Stimulated activated CD4-positive, alpha-beta T cell treated with anti-CD3 and anti-CD28 coated beads, Interleukin-12 subunit alpha, Interleukin-12 subunit beta, amount 100 ng/mL, for 48 hours (primary cell): ENCODE data around the gene LONP2.
"Not testable (repeated sequence)": the region's sequence is repeated elsewhere in the genome, so short reads cannot be mapped to it uniquely, and the experiment has no call there.

Experiments used
- DNase-seq, 3 donors: peaks; one replicate each; pipeline ENCODE4 v3.0.0-alpha.2; 2020; ENCODE audit warnings: low read depth in 2 of 3, low spot score in 1 of 3

Gene LONP2

GRCh38 chr16:48235556-48236136 is 8.5 kb upstream of the LONP2 start:
- DNase-seq, result no peak

GRCh38 chr16:48236286-48236685 is 7.8 kb upstream of the LONP2 start:
- DNase-seq, result no peak

DNA sequence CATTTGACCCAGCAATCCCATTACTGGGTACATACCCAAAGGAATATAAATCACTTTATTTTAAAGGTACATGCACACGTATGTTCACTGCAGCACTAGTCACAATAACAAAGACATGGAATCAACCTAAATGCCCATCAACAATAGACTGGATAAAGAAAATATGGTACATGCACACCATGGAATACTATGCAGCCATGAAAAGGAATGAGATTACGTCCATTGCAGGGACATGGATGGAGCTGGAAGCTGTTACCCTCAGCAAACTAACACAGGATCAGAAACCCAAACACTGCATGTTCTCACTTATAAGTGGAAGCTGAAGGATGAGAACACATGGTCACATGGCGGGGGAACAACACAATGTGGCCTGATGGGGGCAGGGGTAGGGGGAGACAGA is 4.0 kb upstream of the LONP2 start:
- DNase-seq, result not testable (repeated sequence)

DNA sequence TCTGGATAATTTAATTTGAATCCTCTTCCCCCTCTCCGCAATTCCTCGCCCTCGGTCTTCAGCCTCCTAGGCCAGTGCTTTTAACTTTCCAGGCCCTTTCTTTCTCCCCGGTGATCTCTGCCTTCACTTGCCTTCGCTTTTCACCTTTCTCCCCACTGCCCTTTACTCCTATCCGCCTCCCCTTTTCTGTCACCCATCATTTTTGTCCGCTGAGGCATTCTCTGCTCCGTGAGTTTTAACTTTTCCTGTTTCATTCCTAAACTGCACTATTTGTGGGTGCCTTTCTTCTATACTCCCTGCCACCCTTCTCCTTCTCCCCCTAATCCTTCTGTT is 729 bp downstream of the LONP2 start:
- no peak for DNase-seq

DNA sequence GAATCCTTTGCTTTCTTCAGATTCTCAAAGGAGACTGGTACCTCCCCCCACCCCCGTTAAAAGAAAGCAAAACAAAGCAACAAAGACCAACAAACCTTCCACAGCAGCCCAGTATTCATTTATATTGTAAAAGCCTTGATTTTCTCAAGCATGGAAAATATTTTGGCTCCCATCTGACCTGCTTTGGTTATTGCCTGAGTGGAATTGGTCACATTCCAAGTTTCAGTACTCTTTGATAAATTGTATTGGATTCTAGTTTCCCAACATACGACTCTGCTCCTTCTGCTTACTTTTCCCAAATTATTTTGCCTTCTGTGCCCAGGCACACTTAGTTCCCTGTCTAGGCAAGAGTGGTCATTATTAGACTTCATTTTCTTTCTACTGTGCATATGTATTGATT is 2.0 kb downstream of the LONP2 start:
- DNase-seq, result no peak

- DNase-seq, result no peak
Measured at GRCh38 chr16:48247311-48247710, 3.2 kb downstream of the LONP2 start, which contains the start of gene ABCC11. Gene ABCC11, minus strand, starts transcription at chr16:48247539. Its CDS starts 15,618 bp downstream, at chr16:48231921.

DNA sequence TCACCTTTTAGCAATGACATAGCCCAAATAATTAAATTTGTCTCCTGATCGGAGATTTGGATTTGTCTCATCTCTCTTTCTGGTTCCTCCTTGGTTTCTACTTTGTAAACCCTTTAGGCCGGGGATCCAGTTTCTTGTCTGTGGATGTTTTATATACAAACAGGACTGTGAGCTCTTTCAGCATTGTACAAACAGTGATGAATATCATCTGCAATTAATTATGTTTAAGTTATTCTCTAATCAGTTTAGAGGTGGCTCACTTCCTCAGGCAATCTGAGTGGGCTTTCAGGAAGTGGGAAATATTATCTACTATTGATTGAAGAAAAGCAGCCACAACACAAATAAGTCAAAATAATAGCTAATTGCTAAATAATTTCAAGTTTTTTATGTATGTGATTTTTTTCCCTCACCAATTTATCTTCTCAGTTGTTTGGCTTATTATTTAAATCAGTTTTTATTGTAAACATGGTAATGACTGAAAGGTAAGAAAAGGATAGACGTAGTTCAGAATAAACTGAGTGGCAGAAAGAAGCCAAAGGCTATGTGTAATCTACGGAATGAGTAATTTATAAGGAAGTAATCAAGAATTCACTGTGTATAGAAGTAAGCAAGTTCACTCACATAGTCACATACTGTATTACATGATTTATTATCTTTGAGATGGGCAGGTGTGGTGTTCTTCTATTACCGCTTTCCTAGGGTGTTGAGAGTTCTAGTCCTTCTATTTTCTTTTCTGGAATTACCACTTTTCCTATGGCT is 6.6 kb downstream of the LONP2 start:
- no peak for DNase-seq

- DNase-seq, result no peak
Measured at GRCh38 chr16:48252013-48252412, 7.9 kb downstream of the LONP2 start.

GRCh38 chr16:48256579-48257177 is 12.6 kb downstream of the LONP2 start:
- DNase-seq, result no peak

DNA sequence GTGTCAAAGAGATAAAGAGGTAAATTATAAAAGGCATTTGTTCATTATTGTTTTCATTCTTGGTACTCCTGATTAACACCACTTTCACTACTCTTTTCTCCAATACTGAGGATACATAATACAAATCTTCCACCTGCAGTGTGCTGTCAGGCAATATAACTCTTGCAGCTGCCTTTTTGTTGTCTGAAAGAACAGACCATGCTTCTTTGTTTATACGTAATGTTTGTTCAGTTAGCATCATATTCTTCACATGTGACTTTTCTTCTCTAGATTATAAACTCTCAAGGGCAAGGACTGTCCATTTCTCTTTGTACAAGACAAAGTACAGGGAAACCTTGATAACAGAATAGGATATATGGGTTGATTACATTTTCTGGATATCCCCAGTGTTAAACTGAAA is 17.5 kb downstream of the LONP2 start:
- no peak for DNase-seq

- no peak for DNase-seq
Measured at GRCh38 chr16:48262631-48263030, 18.5 kb downstream of the LONP2 start.

DNA sequence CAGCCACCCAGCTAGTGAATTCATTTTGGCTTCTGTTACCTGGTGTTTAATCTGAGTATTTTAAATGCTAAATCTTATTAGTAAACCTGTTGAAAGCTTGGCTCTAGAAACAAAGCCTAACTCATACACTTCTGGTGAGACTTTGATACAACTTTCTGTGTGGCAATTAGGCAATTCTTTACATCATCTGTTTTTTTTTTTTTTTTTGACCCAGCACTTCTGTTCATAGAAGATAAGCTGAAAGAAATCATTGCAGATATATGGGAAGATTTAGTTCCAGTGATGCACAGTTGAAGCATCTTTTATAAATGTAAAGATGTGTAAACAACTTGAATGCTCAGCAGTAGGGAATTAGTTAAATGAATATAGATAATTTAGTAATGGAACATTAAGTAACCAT is 24.9 kb downstream of the LONP2 start:
- no peak for DNase-seq

- no peak for DNase-seq
Measured at GRCh38 chr16:48271728-48272127, 27.6 kb downstream of the LONP2 start.

GRCh38 chr16:48272837-48273421 is 28.8 kb downstream of the LONP2 start:
- DNase-seq, result no peak

DNA sequence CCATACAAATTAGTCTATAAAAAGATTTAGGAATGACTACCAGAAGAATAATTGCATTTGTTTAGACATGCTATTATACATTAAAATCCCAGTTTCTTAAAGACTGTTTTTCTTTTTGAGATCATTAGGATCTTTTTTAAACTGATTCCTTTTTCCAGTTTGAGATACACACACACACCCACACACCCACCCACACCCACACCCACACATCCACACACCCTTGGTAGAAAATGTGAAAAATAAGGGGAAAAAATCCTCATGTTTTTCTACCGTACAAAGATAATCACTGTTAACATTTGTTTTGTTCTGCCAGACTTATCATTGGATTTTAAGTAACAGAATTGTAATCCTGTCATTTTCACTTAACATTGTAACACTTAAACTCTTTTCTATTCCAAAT is 30.4 kb downstream of the LONP2 start:
- DNase-seq, result no peak

DNA sequence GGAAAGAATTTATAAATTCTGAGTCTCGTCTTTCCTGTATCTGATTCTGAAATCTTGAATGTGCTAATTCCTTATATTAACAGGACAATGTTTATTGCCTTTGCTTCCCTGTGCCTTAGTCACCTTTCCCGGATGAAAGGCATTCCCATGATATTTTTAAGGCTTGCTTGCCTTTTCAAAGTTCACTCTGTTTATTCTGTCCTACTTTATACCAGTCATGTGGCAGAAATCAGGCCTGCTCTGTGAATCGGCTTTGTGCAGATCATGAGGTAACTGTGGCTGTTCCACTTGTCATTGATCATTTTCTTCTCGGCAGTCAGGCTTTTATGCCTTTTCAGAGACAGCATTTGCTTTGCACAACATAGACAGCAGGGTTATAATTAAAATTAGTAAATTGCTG is 32.0 kb downstream of the LONP2 start:
- DNase-seq, result no peak

- DNase-seq, result no peak
Measured at GRCh38 chr16:48277158-48277557, 33.1 kb downstream of the LONP2 start.

DNA sequence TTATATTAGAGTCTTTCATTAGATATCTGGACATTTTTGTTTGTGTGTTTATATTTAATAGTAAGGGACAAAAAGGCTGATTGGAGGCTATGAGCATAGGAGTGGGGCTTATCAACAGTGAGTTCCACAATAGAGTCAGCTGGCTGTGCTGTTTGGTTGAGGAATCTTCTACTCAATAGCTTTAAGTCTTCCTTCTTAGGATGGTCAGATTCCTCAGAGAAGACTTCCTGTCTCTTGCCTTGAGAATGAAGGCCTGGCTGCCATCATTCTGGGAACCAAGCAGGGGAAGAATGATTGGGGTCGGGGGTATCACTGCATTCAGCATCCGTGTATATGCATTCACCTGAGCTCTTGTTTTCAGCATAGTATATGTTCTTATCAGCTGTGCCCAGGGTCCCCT is 35.1 kb downstream of the LONP2 start:
- no peak for DNase-seq

- no peak for DNase-seq
Measured at GRCh38 chr16:48280546-48280945, 36.4 kb downstream of the LONP2 start.

DNA sequence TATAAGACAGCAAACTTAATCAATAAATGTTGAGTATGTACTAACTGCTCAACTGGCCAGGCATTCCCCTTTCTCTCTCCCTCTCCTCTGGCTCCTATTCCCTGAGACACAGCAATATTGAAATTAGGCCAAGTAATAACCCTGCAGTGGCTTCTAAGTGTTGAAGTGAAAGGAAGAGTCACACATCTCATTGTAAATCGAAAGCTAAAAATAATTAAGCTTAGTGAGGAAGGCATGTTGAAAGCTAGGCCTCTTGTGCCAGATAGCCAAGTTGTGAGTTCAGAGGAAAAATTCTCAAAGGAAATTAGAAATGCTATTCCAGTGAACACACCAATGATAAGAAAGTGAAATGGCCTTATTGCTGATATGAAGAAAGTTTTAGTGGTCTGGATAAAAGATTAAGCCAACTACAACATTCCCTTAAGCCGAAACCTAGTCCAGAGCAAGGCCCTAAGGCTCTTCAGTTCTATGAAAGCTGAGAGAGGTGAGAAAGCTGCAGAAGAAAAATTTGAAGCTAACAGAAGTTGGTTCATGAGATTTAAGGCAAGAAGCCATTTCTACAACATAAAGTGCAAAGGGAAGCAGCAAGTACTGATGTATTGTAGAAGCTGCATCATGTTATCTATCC is 38.6 kb downstream of the LONP2 start:
- DNase-seq, result no peak

DNA sequence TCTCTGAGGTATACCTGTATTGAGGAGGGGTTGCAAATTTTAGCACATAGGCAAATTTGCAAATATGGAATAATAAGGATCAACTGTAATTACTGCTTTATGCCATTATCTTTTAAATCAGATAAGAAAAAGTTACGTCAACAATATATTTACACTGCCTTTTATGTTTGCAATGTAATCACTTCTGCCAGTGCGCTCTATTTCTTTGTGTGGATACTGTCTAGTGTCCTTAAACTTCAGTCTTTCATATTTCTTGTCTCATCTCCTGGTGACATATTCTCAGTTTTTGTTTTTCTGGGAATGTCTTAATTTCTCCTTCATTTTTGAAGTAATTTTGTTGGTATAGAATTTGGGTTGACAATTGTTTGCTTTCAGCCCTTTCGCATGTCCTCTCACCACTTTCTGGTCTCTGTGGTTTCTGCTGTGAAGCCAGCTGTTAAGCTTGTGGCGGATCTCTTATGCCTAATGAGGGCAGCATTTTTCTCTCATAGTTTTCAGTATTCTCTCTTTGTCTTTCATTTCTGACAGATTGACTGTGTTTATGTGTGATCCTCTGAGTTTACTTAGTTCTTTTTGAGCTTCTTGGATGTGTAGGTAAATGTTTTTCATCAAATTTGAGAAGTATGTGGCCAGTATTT is 40.8 kb downstream of the LONP2 start:
- DNase-seq, result no peak
